HEK293T (cell line): ENCODE measurements around the gene UPK2.

Source experiments
- FOXK2 ChIP-seq: fragments of 450-650 bp; IDR thresholded peaks from 2 replicates; pipeline ENCODE4 v1.6.1; 2016; ENCODE audit warnings: mild to moderate bottlenecking
- L3MBTL2 ChIP-seq: fragments of 450-650 bp; conservative IDR thresholded peaks from 2 replicates; pipeline ENCODE4 v1.6.1; 2016; ENCODE audit warnings: mild to moderate bottlenecking
- PKNOX1 ChIP-seq: fragments of 450-650 bp; IDR thresholded peaks from 2 replicates; pipeline ENCODE4 v1.6.1; 2016
- SP1 ChIP-seq: fragments of 450-650 bp; IDR thresholded peaks from 2 replicates; pipeline ENCODE4 v1.6.1; 2017
- SUZ12 ChIP-seq: fragments of 450-650 bp; IDR thresholded peaks from 2 replicates; pipeline ENCODE4 v1.6.1; 2016; ENCODE audit warnings: mild to moderate bottlenecking

GRCh38 chr11:118923721-118924587, 32.1 kb upstream of the UPK2 start:
- no peak for TF ChIP-seq PKNOX1
- no peak for TF ChIP-seq FOXK2
- TF ChIP-seq SP1 = no peak
- TF ChIP-seq SUZ12 = no peak
- TF ChIP-seq L3MBTL2 = no peak
